Measurements from ENCODE around the gene CNTFR.

Gene CNTFR

DNA sequence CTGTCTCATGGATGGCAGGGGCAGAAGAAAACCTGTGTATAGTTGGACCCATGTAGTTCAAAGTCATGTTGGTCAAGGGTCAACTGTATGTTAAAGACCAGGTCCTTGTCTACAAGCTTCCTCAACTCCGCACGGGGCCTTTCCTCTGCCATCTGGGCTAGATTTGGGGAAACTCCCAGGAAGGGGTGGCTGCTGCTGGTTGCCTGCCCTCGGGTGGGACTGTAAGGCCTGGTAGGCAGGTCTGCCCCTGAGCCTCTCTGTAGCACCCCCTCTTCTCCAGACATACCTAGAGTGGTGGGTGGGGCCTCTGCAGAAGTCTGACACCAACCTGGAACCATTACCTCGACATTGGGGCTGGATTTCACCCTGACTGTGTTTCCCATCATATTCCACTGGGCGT, 82.0 kb downstream of the CNTFR start:
- H3F3A ChIP-seq (ENCODE audit: control insufficient read depth, insufficient read depth), result no peaks in the 10 kb centered on the region
- no peaks in the 10 kb centered on the region for H3K9me3 ChIP-seq (ENCODE audit: control insufficient read depth, insufficient read depth, low read length)
- H3K36me3 ChIP-seq (ENCODE audit: control insufficient read depth, low read length), result no peaks in the 10 kb centered on the region
- H4K20me1 ChIP-seq (ENCODE audit: control insufficient read depth, insufficient read depth, low read depth, low read length), result no peaks in the 10 kb centered on the region
- no peak overlapping the region for H3K4me3 ChIP-seq (ENCODE audit: low read length)
- H3K27ac ChIP-seq (ENCODE audit: low read depth, low read length), result no peak overlapping the region
- no peaks in the 10 kb centered on the region for H3K9me2 ChIP-seq (replicated peaks; ENCODE audit: control insufficient read depth, low read length)
- no peak overlapping the region for H3K4me2 ChIP-seq (ENCODE audit: low read length)
- H3K27me3 ChIP-seq (ENCODE audit: control insufficient read depth, low read length), result peaks cover 2% of the 10 kb centered on the region; the same call in 1 of the 2 replicates
- H3K79me2 ChIP-seq (ENCODE audit: control insufficient read depth, low read length), result no peaks in the 10 kb centered on the region
- no peaks in the 10 kb centered on the region for H3K4me1 ChIP-seq (ENCODE audit: control insufficient read depth, low read length)
- TF ChIP-seq, protein P1, sequence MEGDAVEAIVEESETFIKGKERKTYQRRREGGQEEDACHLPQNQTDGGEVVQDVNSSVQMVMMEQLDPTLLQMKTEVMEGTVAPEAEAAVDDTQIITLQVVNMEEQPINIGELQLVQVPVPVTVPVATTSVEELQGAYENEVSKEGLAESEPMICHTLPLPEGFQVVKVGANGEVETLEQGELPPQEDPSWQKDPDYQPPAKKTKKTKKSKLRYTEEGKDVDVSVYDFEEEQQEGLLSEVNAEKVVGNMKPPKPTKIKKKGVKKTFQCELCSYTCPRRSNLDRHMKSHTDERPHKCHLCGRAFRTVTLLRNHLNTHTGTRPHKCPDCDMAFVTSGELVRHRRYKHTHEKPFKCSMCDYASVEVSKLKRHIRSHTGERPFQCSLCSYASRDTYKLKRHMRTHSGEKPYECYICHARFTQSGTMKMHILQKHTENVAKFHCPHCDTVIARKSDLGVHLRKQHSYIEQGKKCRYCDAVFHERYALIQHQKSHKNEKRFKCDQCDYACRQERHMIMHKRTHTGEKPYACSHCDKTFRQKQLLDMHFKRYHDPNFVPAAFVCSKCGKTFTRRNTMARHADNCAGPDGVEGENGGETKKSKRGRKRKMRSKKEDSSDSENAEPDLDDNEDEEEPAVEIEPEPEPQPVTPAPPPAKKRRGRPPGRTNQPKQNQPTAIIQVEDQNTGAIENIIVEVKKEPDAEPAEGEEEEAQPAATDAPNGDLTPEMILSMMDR (IDR thresholded peaks at IDR 0.05; ENCODE audit: low read depth, low read length, poor library complexity, severe bottlenecking), result no peak
- TF ChIP-seq EZH2phosphoT487 (IDR thresholded peaks at IDR 0.05; ENCODE audit: borderline replicate concordance, low read length), result no peak

DNA sequence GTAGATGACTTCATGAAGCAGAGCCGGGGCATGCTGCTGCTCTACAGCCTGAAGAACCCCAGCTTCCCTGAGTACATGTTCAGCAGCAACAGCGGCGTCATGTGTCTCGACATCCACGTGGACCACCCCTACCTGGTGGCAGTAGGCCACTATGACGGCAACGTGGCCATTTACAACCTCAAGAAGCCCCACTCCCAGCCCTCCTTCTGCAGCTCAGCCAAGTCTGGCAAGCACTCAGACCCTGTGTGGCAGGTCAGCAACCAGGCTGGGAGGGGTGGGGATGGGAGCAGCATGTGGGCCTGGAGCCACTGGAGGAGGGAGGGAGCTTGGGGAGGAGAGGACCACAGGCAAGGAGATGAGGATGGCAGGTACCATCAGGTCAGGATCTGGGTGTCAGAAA, 82.9 kb downstream of the CNTFR start:
- Histone ChIP-seq H3F3A (ENCODE audit: control insufficient read depth, insufficient read depth) (no peaks in the 10 kb centered on the region), H3K4me2 (ENCODE audit: low read length) (no peak overlapping the region), H3K4me3 (ENCODE audit: low read length) (no peak overlapping the region), H3K36me3 (ENCODE audit: control insufficient read depth, low read length) (no peaks in the 10 kb centered on the region), H3K27me3 (ENCODE audit: control insufficient read depth, low read length) (peaks cover 2% of the 10 kb centered on the region; the same call in 1 of the 2 replicates), H4K20me1 (ENCODE audit: control insufficient read depth, insufficient read depth, low read depth, low read length) (no peaks in the 10 kb centered on the region), H3K79me2 (ENCODE audit: control insufficient read depth, low read length) (no peaks in the 10 kb centered on the region), H3K9me2 (replicated peaks; ENCODE audit: control insufficient read depth, low read length) (no peaks in the 10 kb centered on the region), H3K9me3 (ENCODE audit: control insufficient read depth, insufficient read depth, low read length) (no peaks in the 10 kb centered on the region), H3K27ac (ENCODE audit: low read depth, low read length) (no peak overlapping the region), H3K4me1 (ENCODE audit: control insufficient read depth, low read length) (no peaks in the 10 kb centered on the region)
- TF ChIP-seq EZH2phosphoT487 (IDR thresholded peaks at IDR 0.05; ENCODE audit: borderline replicate concordance, low read length), result no peak
- TF ChIP-seq, protein P1 (IDR thresholded peaks at IDR 0.05; ENCODE audit: low read depth, low read length, poor library complexity, severe bottlenecking), result no peak

DNA sequence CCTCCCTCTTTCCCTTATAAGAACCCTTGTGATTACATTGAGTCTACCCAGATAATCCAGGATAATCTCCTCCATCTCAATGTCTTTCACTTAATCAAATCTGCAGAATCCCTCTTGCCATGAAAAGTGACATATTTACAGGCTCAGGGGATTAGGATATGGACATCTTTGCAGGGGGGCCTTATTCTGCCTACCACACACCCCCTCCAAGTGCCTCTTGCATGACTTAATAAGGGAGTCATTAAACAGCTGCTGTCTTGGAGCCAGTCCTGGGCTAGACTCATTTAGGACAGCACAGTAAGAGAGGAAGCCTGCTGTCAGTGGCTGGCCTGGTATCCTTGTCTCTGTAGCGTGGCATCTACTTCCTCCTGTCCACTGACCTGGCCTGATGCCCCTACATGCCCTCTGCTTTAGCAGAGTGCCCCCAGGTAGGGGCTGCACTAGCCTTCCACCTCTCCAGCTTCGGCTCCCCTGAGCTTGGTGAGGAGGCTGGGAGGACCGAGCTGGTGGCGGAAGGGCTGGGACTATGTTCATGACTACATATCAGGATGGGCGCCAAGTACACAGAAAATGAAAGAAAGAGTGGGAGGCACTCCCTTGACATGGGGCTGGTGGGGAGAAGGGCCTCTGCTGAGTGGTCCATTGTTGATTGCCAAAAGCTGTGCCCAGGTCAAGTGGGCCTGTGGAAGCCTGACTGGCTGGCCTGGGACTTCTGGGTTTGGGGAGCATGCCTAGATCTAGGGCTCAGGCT, 84.0 kb downstream of the CNTFR start:
- TF ChIP-seq, protein P1 (IDR thresholded peaks at IDR 0.05; ENCODE audit: low read depth, low read length, poor library complexity, severe bottlenecking), result no peak
- no peak for TF ChIP-seq EZH2phosphoT487 (IDR thresholded peaks at IDR 0.05; ENCODE audit: borderline replicate concordance, low read length)
- no peak overlapping the region for H3K4me2 ChIP-seq (ENCODE audit: low read length)
- no peaks in the 10 kb centered on the region for H3K79me2 ChIP-seq (ENCODE audit: control insufficient read depth, low read length)
- H3K9me3 ChIP-seq (ENCODE audit: control insufficient read depth, insufficient read depth, low read length), result no peaks in the 10 kb centered on the region
- no peak overlapping the region for H3K4me3 ChIP-seq (ENCODE audit: low read length)
- H3F3A ChIP-seq (ENCODE audit: control insufficient read depth, insufficient read depth), result no peaks in the 10 kb centered on the region
- no peaks in the 10 kb centered on the region for H3K36me3 ChIP-seq (ENCODE audit: control insufficient read depth, low read length)
- H3K27ac ChIP-seq (ENCODE audit: low read depth, low read length), result no peak overlapping the region
- H3K4me1 ChIP-seq (ENCODE audit: control insufficient read depth, low read length), result no peaks in the 10 kb centered on the region
- H3K9me2 ChIP-seq (replicated peaks; ENCODE audit: control insufficient read depth, low read length), result no peaks in the 10 kb centered on the region
- H3K27me3 ChIP-seq (ENCODE audit: control insufficient read depth, low read length), result peaks cover 2% of the 10 kb centered on the region; the same call in 1 of the 2 replicates
- H4K20me1 ChIP-seq (ENCODE audit: control insufficient read depth, insufficient read depth, low read depth, low read length), result no peaks in the 10 kb centered on the region
